ENCODE results near the gene DNAJB5.

DNAJB5 gene

GRCh38 chr9:34989003-34989945 is at the start of gene DNAJB5:
DNAJB5 (plus strand) TSS chr9:34989745; CDS start chr9:34990631, 886 bp downstream.
- TF ChIP-seq NFIC (IDR thresholded peaks at IDR 0.05) = peak; percentile 95
- TF ChIP-seq, protein P1, sequence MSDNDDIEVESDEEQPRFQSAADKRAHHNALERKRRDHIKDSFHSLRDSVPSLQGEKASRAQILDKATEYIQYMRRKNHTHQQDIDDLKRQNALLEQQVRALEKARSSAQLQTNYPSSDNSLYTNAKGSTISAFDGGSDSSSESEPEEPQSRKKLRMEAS (IDR thresholded peaks at IDR 0.05) = peak; percentile 55; the same call in 1 of the 2 replicates
- no peak for TF ChIP-seq EGR1 (IDR thresholded peaks at IDR 0.05)
- TF ChIP-seq CEBPB (IDR thresholded peaks at IDR 0.05) = no peak
- no peak for TF ChIP-seq EP300 (IDR thresholded peaks at IDR 0.05; ENCODE audit: borderline replicate concordance)
- 0 out of 2 replicates have a peak, but pooled peaks have one; percentile 52 for TF ChIP-seq USF1 (IDR thresholded peaks at IDR 0.05)
- TF ChIP-seq ZBTB7A (IDR thresholded peaks at IDR 0.05; ENCODE audit: low read depth) = no peak
- TF ChIP-seq REST (IDR thresholded peaks at IDR 0.05; ENCODE audit: low read depth) = no peak
- TF ChIP-seq RAD21 (IDR thresholded peaks at IDR 0.05; ENCODE audit: low read depth) = no peak
- TF ChIP-seq TEAD4 (IDR thresholded peaks at IDR 0.05) = peak; percentile 96
- TF ChIP-seq CREB1 (IDR thresholded peaks at IDR 0.05; ENCODE audit: low read depth) = peak; percentile 69
- 0 out of 2 replicates have a peak, but pooled peaks have one; percentile 25 for TF ChIP-seq YY1 (IDR thresholded peaks at IDR 0.05; ENCODE audit: low read depth)
- TF ChIP-seq FOXM1 (IDR thresholded peaks at IDR 0.05; ENCODE audit: borderline replicate concordance, low read depth) = peak; percentile 16; the same call in 1 of the 2 replicates
- peak; percentile 46; the same call in 1 of the 2 replicates for TF ChIP-seq TCF12 (IDR thresholded peaks at IDR 0.05; ENCODE audit: low read depth)
- peak; percentile 48; the same call in 1 of the 2 replicates for TF ChIP-seq TAF1 (IDR thresholded peaks at IDR 0.05; ENCODE audit: low read depth)

DNA sequence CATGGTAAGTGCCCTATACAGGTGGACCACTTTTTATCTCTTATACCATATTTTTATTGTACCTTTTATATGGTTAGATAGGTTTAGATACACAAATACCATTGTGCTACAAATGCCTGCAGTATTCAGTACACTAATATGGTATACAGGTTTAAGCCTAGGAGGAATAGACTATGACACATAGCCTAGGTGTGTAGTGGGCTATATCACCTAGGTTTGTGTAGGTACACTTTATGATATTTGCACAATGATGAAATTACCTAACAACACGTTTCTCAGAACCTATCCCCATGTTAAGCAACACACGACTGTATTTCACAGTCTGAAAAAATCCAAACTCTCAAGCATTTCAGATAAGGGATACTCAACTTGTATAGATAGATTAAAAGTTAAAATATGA is 41.1 kb upstream of the DNAJB5 start:
- TF ChIP-seq TCF12 (IDR thresholded peaks at IDR 0.05; ENCODE audit: low read depth) (no peak), CEBPB (IDR thresholded peaks at IDR 0.05) (no peak), TAF1 (IDR thresholded peaks at IDR 0.05; ENCODE audit: low read depth) (no peak), EGR1 (IDR thresholded peaks at IDR 0.05) (no peak), ZBTB7A (IDR thresholded peaks at IDR 0.05; ENCODE audit: low read depth) (no peak), NFIC (IDR thresholded peaks at IDR 0.05) (no peak), TEAD4 (IDR thresholded peaks at IDR 0.05) (no peak), RAD21 (IDR thresholded peaks at IDR 0.05; ENCODE audit: low read depth) (no peak), EP300 (IDR thresholded peaks at IDR 0.05; ENCODE audit: borderline replicate concordance) (no peak), YY1 (IDR thresholded peaks at IDR 0.05; ENCODE audit: low read depth) (no peak), CREB1 (IDR thresholded peaks at IDR 0.05; ENCODE audit: low read depth) (no peak)
- TF ChIP-seq, protein P1 (IDR thresholded peaks at IDR 0.05) = no peak

GRCh38 chr9:34954225-34954624 is 35.3 kb upstream of the DNAJB5 start:
- TF ChIP-seq NFIC (IDR thresholded peaks at IDR 0.05) (no peak), USF1 (IDR thresholded peaks at IDR 0.05) (no peak), TCF12 (IDR thresholded peaks at IDR 0.05; ENCODE audit: low read depth) (no peak), YY1 (IDR thresholded peaks at IDR 0.05; ENCODE audit: low read depth) (no peak)

DNA sequence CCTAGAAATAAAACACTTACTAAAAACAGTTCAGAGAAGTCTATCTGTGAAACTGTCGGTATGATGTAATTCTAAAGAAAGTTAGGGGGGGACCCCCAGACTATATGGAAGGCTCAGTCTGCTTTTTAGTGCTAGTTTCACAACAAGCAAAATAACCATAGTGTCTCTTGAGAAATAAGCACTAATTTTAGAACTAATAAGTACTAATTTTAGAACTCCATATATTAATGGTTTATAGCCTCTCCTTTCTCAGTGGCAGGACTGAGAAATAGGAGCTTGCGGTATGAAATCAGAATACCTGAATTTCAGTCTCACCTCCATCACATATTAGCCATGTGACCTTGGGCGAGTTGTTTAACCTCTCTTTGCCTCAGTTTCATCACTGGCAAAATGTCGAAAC is 32.9 kb upstream of the DNAJB5 start:
- TF ChIP-seq TCF12 (IDR thresholded peaks at IDR 0.05; ENCODE audit: low read depth) = no peak

GRCh38 chr9:34957492-34958410 is 31.8 kb upstream of the DNAJB5 start, which contains the start of gene PHF24:
PHF24 (plus strand) TSS chr9:34958285; CDS start chr9:34971299, 13,014 bp downstream.
- TF ChIP-seq USF1 (IDR thresholded peaks at IDR 0.05) = peak; percentile 42; the same call in 1 of the 2 replicates
- no peak for TF ChIP-seq FOXM1 (IDR thresholded peaks at IDR 0.05; ENCODE audit: borderline replicate concordance, low read depth)

- TF ChIP-seq RAD21 (IDR thresholded peaks at IDR 0.05; ENCODE audit: low read depth) = no peak
- no peak for TF ChIP-seq REST (IDR thresholded peaks at IDR 0.05; ENCODE audit: low read depth)
- peak; percentile 10; the same call in 1 of the 2 replicates for TF ChIP-seq ZBTB7A (IDR thresholded peaks at IDR 0.05; ENCODE audit: low read depth)
- no peak for TF ChIP-seq TEAD4 (IDR thresholded peaks at IDR 0.05)
- TF ChIP-seq YY1 (IDR thresholded peaks at IDR 0.05; ENCODE audit: low read depth) = no peak
Observed at GRCh38 chr9:34958411-34958982, 31.0 kb upstream of the DNAJB5 start.
